Activated T-helper 9 cell treated with anti-CD3 and anti-CD28 coated beads, Interleukin-2, amount 50 U/mL, for 16 hours (primary cell): ENCODE measurements around the gene PLA2G4D.

Experiments
- DNase-seq: peaks from one replicate; pipeline ENCODE4 v3.0.0-alpha.2; 2020; ENCODE audit warnings: low read depth

Gene PLA2G4D

GRCh38 chr15:42090781-42091180, 3.6 kb downstream of the PLA2G4D start:
- DNase-seq, result no peak

- DNase-seq, result no peak
These were observed 4.0 kb downstream of the PLA2G4D start for GRCh38 chr15:42090370-42090769.

GRCh38 chr15:42089942-42090341, 4.4 kb downstream of the PLA2G4D start:
- DNase-seq, result no peak

- no peak for DNase-seq
These were observed 5.3 kb downstream of the PLA2G4D start for GRCh38 chr15:42088801-42089640.

DNA sequence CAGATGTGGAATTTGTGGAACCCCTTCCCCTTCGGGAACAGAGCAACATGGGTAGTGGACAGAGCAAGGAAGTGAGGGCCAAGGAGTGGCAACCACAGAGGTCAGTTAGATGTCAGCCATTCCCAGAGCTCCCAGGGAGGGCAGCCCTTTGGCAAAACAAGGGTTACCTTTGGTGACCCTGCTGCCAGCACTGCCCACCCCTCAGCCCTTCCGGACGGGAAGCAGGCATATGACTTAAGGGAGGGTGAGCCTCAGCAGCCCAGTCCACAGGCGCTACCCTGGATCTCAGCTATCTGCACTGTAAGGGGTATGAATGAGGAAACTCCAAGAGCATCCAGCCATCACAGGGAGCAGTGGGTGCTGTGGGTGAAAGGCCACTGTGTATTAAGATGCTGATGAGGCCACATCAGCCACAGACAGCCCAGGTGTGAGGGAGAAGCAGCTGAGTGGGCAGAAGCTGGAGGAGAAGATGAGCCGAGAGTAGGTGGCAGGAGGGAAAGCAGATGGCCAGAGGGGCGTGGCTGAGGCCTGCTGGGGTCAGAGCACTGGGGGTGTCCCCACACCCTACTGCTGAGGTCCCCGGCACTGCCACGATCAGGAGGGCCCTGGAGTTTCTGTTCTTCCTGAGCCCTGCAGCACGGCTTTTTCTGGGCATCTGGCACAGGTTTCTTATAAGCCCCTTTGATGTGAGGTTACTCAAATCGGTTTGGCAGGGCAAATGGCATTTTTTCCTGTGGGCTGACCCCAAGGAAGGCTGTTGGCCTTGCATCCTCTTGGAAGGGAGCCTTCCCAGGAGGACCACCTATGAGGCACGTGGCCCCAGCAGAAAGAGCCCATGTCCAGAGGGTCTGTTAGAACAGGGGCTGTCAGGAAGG, 6.2 kb downstream of the PLA2G4D start:
- no peak for DNase-seq

- no peak for DNase-seq
These were observed 6.9 kb downstream of the PLA2G4D start for GRCh38 chr15:42087460-42087859.

DNA sequence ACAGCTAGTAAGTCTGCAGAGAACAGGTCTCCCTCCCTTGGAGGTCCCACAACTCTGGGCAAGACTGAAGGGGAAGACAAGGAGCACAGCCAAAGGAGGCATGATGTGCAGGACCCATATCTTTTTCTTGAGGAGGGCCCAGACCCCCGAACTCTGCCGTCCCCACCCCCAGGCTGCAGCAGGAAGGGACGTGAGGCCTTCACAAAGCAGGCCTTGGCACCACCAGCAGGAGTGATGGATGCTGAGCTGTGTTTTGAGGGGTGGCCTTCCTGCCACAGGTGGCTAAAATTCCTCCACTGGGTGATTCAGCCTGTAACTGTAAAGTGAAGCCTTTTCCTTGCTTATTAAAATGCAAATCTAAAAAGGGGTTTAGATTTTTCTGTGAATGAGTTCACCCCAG, 8.6 kb downstream of the PLA2G4D start:
- no peak for DNase-seq

DNA sequence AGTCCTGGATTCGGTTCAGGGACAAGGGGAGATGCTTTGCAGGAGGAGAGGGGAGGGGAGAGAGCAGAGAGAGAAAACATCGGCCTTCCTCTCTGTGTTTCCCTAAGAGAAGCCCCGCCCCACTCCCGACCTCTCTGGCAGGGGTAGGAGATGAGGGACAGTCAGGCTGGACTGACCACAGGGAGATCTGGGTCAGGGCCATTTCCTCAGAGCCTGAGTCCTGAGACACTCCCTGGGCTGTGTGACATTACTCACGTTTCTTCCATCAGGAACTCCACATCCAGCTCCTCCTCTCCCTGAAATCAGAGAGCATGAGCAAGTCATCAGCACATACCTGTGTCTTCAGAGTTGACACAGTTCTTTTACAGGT, 9.1 kb downstream of the PLA2G4D start:
- no peak for DNase-seq

DNA sequence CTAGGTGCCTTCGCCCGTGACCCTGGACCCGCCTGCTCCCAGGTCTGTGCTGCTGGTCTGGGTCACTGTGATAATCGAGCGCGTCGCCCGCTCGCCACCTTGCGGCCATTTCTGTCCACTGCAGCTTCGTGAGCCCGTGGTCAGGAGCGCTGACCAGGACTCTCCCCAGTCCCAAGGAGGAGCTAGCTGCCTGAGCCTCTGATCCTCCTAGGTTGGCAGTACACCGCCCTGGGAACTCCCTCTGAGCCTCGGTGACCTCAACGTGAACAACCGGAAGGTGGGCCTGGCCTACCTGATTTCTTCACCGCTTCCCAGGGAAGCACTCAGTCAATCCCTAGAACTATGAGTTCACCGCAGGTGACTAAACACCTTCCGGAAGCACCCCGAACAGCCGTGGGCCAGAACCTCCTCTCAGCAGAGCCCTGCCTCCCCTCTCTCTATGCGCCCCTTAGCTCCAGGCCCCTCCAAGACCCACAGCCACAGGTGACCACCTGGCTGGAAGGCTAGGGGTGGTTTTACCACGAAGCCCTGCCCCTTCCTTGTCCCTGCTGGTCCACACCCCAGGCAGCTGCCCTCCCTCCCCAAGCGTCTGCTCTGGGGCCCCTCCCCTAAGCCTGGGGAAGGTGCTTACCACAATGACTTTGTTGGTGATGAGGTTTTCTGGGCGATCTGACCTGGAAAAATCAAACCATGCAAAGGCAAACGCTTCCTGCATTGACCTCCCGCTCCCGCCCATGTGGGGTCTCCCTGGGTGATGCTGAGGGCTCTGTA, 9.7 kb downstream of the PLA2G4D start:
- peak; percentile 28 for DNase-seq

DNA sequence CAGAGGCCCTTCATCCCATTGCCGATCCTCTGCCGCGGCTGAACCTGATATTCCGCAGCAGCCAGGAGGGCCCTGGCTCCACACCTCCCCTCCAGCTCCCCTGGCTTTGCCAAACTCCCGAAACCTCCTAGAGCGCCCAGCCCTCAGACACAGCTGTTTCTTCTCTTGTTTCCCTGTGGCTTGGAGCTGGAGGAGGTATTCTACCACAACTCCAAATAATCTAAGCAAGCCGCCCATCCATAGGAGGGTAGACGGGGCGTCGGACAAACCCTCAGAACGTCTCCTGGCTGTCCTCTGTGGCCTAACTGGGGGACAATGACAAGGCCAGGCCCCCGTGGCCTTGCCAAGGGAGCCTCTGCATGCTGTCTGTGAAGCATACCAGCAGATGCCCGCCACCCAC, 10.4 kb downstream of the PLA2G4D start:
- no peak for DNase-seq

GRCh38 chr15:42083605-42083908, 10.8 kb downstream of the PLA2G4D start:
- DNase-seq, result no peak

DNA sequence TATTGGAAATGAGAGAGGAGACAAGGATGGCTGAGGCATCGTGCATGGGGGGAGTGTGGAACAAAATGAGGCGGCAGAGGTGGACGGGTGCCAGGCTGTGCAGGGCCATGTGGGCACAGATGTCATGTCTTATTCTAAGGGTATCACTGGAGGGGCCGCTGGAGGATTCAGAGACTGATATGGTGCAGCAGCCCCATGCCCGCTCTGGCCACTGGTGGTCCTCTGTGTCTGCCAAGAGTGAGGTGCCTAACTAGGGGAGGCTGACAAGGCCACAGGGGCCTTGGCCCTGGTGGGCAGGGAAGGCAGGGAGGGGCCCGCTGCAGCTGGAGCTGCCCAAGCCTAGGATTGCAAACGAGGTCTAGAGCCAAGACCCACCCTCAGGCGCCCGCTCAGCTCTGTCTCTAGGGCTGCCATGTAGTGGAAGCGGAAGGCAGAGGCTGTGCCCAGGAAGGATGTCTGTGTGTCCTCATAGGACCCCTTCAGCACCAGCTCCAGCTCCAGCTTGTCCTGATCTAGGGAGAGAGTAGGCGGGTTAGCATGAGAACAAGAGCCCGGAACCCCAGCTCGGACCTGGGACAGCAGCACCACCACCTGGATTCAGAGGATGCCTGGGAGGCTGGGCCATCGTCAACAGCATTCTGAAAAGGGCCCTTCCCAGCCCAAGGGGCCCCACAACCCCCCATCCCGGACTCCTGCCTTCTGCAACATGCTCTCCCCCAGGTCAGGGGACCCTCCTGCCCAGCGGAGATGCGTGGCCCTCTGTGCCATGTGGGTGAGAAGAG, 11.3 kb downstream of the PLA2G4D start:
- DNase-seq, result no peak

DNA sequence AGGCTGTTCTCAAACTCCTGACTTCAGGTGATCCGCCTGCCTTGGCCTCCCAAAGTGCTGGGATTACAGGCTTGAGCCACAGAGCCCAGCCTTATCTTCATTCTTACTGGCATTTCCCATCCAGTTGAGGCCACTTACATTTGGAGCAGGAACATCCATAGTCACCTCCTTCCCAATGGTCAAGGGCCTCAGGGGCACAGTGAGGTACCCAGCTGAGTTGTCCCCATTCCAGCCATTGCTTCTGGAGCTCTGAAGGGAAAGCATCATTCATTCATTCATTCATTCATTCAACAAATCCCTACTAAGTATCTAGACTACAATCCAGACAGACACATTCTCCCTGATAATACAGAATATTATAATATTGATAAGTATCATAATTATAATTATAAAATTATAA, 12.2 kb downstream of the PLA2G4D start:
- no peak for DNase-seq

DNA sequence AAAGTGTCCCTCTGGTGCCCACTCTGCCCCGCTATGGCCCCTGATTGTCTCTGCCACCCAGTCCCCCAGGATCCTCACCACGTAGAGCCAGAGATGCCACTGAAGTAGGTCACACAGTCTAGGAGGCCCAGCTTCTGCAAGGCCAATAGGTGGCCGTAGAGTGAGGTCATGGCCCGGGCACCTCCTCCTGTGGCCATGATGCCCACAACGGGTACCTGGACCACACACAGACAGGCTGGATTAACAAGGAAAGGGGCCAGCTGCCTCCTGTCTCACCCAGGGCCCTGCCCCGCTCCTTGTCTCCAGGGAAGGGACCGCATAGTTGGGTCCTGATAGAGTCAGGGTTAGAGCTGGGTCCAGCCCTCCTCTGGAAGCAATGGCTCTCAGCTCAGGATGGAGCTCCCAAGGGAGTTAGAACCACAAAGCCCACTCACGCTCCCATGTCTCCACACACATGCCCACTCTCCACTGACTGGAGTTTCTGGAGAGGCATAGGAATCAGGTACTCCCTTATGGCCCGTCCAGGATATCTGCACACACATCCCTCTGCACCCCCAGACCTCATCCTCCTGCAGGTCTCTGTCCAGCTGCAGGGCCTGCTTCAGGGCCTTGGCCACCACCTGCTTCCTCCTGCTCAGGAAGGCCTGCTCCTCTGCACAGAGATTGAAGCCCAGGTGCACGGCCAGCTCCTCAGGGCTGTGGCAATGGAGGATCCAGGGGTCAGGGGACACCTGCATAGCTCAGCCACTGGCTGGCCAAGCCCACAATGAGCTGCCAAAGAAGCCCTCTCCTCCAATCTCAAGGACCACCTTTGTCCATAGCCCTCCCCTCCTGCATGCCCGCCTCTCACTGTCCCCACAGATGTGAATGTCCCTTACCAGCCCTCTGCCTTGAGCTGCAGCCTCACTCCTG, 13.2 kb downstream of the PLA2G4D start:
- DNase-seq, result no peak

GRCh38 chr15:42080186-42080918, 14.0 kb downstream of the PLA2G4D start:
- DNase-seq, result no peak

DNA sequence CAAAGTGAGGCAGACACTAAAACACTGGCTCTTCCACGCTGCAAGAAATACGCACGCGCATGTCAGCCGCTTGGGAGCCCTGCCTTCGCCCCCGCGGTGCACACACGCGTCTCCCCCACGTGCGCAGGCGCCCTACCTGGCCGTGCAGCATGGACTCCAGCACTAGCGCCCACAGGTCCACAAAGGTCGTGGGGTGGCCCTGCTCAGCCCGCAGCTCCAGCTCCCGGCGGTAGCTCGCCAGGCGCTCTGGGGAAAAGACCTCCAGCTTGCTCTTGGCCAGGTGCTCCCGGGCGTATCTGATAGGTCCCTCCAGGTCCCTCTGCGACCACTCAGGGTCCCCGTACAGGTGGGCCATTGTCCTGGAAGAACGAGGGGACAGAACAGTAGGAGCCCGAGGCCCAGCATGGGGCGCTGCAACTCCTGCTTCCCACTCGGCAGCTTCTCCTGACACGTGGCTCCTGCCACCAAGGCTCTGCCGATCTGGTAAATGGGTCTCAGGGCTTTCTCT, 14.9 kb downstream of the PLA2G4D start:
- DNase-seq, result no peak

DNA sequence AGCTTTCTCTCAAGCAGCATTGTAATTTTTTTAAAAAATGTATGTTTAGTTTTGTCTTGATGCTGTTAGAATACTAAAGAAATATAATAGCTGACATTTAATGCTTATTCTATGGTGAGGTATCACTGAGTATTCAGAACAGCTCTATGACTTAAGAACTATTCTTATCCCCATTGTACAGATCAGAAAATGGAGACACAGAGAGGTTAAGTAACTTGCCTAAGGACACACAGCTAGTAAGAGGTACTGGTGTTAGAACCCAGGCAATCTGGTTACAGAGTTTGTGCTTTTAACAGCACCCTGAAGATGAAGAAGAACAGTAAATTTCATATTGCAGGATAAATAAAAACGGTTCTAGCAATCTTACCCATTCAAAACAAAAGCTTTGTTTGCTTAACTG, 15.5 kb downstream of the PLA2G4D start:
- DNase-seq, result no peak

GRCh38 chr15:42077689-42078088, 16.7 kb downstream of the PLA2G4D start:
- no peak for DNase-seq

- DNase-seq, result no peak
These were observed 20.9 kb downstream of the PLA2G4D start for GRCh38 chr15:42073418-42073817.

DNA sequence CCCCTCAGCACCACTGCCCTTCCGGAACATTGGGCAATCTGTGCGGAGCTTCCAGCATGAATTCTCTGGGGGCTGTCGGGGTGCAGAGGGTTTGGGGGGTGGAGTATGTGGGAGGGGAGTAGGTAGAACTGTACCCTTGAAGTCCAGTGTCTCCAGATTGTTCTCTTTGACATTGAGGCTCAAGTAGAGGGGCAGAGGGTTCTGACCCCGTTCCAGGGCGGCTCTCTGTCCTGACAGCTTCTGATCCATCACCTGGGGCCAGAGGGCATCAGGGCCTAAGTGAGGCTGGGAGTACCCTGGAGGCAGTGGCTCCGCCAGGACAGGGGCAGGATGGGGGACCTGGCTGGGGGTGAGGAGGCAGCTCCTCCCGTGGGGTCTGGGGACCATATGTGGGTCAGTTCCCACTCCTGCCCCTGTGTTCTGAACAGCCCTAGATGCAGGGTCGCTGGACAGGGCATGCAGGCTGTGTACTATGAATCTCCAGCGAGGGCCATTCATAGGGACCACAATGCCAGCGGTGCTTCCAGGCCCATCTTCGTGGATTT, 22.1 kb downstream of the PLA2G4D start:
- no peak for DNase-seq
